Activated naive CD8-positive, alpha-beta T cell (primary cell): ENCODE results near the gene CA10.

ENCODE experiments used
- H3K27ac Mint-ChIP-seq: one replicate; pipeline ENCODE4 v1.8.0; 2021; ENCODE audit warnings: mixed read lengths
- H3K27me3 Mint-ChIP-seq: one replicate; pipeline ENCODE4 v1.8.0; 2021; ENCODE audit warnings: mixed read lengths
- H3K36me3 Mint-ChIP-seq: one replicate; pipeline ENCODE4 v1.8.0; 2021; ENCODE audit warnings: mixed read lengths
- H3K4me1 Mint-ChIP-seq: one replicate; pipeline ENCODE4 v1.8.0; 2021; ENCODE audit warnings: low read depth, mixed read lengths
- H3K4me3 Mint-ChIP-seq: one replicate; pipeline ENCODE4 v1.8.0; 2021; ENCODE audit warnings: mild to moderate bottlenecking, mixed read lengths
- H3K9me3 Mint-ChIP-seq: one replicate; pipeline ENCODE4 v1.8.0; 2021; ENCODE audit warnings: low read depth, mixed read lengths

CA10 gene

DNA sequence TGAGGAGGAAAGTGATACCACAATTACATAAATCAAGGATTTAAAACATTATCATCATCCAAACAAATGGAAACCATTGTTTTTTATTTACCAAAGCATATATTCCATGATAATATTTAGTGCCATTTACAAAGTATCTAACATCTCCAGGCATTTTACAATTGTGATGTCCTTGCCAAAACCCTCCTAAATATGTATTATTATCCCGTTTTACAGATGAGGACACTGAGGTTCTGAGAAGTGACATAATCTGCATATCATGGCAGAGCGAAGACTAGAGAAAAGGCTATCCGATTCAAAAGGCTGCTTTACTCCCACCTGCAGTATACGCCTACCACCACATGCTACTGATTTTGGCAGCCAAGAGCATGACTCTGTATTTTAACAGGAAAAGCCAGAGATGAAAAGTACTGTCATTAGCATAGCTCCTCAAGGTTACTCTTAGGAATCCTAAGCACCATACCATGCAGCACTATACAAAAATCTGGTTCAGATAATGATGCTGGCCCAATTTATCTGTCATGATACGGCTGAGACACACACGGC lies 301.4 kb downstream of the CA10 start:
- Mint-ChIP-seq H3K27ac (no peak overlapping the region), H3K36me3 (no peaks in the 10 kb centered on the region), H3K4me3 (no peak overlapping the region), H3K4me1 (no peaks in the 10 kb centered on the region), H3K9me3 (no peaks in the 10 kb centered on the region), H3K27me3 (peaks cover 3% of the 10 kb centered on the region)

DNA sequence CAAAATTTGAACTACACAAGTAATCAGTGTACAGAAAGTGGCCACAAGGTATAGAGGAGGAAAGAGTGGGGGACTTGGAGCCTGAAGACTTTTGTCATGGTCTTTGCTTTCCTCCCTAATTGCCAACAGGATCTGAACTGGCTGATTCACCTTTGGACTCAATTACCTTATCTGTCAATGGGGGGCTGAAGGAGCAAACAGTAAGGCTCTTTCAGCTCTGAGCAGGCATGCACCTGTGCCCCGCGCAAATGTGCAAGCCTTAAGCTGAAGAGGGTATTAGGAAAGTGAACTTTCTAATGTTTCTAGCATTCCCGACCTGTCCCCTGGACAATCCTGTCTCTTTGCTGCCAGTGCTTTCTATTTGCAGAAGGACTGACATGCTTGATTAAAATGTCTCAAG lies 302.7 kb downstream of the CA10 start:
- Mint-ChIP-seq H3K27me3 (peaks cover 8% of the 10 kb centered on the region), H3K9me3 (no peaks in the 10 kb centered on the region), H3K27ac (no peak overlapping the region), H3K4me1 (no peaks in the 10 kb centered on the region), H3K36me3 (no peaks in the 10 kb centered on the region), H3K4me3 (no peak overlapping the region)

DNA sequence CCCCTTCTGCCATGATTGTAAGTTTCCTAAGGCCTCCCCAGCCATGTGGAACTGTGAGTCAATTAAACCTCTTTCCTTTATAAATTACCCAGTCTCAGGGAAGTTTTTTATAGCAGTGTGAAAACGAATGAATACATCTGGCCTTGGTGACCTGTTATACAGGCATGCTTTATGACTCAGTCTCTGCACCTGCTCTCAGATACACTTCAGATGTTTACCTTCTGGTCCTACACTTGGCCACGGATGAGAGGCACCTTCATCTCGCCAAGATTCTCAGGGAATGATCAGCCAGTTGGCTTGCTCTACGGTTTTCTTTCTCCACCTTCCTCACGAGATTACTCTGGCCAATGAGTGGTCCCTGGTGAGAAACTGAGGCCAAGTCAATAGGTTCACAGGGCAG lies 304.7 kb downstream of the CA10 start:
- H3K9me3 Mint-ChIP-seq = no peaks in the 10 kb centered on the region
- no peak overlapping the region for H3K27ac Mint-ChIP-seq
- no peaks in the 10 kb centered on the region for H3K4me1 Mint-ChIP-seq
- no peaks in the 10 kb centered on the region for H3K36me3 Mint-ChIP-seq
- H3K27me3 Mint-ChIP-seq = peaks cover 7% of the 10 kb centered on the region
- no peak overlapping the region for H3K4me3 Mint-ChIP-seq

DNA sequence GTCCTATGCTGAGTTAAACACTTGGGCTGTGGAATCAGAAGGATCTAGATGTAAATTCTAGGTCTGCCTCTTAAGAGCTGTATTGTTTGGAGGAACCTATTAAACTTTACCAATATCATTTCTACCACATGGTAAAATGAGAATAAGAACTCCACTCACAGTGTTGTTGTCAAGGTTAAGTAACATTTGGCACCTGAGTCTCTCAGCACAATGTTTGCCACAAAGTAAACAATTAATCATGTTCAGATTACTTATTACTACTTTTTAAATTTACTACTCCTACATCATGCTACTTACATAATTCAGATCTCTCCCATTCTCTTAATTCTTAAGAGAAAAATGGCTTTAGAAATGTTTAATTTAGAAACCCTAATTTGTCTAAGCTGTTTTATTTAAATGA lies 305.9 kb downstream of the CA10 start:
- H3K4me1 Mint-ChIP-seq = no peaks in the 10 kb centered on the region
- H3K27me3 Mint-ChIP-seq = peaks cover 11% of the 10 kb centered on the region
- H3K4me3 Mint-ChIP-seq = no peak overlapping the region
- H3K9me3 Mint-ChIP-seq = no peaks in the 10 kb centered on the region
- no peak overlapping the region for H3K27ac Mint-ChIP-seq
- H3K36me3 Mint-ChIP-seq = no peaks in the 10 kb centered on the region

DNA sequence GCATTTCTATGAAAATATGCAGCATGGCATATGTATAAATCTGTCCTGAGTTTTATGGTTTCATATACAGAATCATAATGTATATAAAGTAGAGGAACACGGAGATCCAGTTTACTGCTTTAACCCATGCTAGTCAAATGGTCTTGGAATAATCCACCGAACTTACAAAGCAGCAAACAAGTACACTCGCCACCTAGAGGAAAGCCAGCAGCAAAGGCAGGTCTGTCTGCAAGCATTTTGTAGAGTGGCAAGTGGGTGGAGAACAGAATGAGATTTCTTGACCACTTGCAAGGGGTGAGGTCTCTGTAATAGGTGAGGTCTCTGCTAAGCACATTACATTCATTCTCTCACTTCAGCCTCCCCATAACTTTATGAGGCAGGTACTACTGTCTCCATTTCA lies 308.3 kb downstream of the CA10 start:
- Mint-ChIP-seq H3K4me3 (no peak overlapping the region), H3K27me3 (peaks cover 16% of the 10 kb centered on the region), H3K9me3 (no peaks in the 10 kb centered on the region), H3K27ac (no peak overlapping the region), H3K4me1 (no peaks in the 10 kb centered on the region), H3K36me3 (no peaks in the 10 kb centered on the region)

DNA sequence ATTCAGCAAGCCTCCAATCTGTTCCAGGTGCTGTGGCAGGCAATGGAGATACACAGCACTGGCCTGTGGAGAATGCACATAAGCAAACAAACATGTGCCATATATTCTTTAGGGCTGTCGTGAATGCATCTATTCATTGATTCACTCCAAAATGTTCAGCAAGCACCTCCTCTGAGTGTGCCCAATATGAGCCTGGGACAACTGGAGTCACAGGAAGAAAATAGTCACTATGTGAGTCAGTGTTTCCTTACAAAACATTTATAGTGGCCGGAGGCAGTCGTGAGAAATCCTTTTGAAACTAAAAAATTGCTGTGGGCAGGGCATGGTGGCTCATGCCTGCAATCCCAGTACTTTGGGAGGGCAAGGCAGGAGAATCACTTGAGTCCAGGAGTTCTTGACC lies 310.1 kb downstream of the CA10 start:
- H3K4me3 Mint-ChIP-seq = no peak overlapping the region
- peaks cover 16% of the 10 kb centered on the region for H3K27me3 Mint-ChIP-seq
- H3K9me3 Mint-ChIP-seq = no peaks in the 10 kb centered on the region
- H3K4me1 Mint-ChIP-seq = no peaks in the 10 kb centered on the region
- H3K27ac Mint-ChIP-seq = no peak overlapping the region
- H3K36me3 Mint-ChIP-seq = no peaks in the 10 kb centered on the region

DNA sequence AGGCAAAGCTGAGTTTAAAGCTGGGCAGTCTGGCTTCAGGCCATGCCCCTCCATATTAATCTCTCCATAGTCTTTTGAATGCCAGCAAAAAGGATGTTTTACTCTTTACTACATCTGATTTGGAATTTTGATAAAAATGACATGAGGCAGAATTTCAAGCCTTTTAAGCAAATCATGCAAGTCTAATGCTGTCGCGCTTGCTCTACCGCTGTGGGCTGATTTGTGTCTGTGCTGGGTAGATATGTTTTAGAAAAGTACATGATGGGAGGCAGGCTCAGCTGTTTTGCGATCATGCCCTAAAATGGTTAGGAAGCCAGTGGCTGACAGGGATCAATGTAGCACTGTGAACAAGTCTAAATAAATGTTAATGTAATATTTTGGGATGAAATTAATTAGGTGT lies 311.9 kb downstream of the CA10 start:
- no peaks in the 10 kb centered on the region for H3K36me3 Mint-ChIP-seq
- H3K27ac Mint-ChIP-seq = no peak overlapping the region
- no peaks in the 10 kb centered on the region for H3K4me1 Mint-ChIP-seq
- H3K9me3 Mint-ChIP-seq = no peaks in the 10 kb centered on the region
- H3K27me3 Mint-ChIP-seq = peaks cover 12% of the 10 kb centered on the region
- H3K4me3 Mint-ChIP-seq = no peak overlapping the region

DNA sequence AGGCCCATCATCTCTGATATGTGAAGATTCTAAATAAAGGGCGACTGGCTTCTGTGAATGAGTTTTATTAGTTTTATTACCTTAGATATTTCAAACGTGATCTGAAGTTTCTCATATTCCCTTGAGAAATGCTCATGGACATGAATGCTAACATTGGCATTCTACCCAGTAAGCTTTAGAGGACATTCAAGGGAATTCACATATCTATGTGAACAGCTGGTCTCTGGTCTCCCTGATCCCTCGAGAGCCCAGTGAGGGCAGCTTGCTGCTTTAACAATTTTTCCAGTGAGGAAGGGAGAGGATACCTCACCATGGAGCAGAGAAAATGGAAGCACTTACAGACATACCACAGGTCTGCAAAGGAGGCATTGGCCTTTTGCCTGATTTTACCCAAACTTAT lies 312.7 kb downstream of the CA10 start:
- Mint-ChIP-seq H3K9me3 (no peaks in the 10 kb centered on the region), H3K36me3 (no peaks in the 10 kb centered on the region), H3K4me1 (no peaks in the 10 kb centered on the region), H3K4me3 (no peak overlapping the region), H3K27me3 (peaks cover 12% of the 10 kb centered on the region), H3K27ac (no peak overlapping the region)

DNA sequence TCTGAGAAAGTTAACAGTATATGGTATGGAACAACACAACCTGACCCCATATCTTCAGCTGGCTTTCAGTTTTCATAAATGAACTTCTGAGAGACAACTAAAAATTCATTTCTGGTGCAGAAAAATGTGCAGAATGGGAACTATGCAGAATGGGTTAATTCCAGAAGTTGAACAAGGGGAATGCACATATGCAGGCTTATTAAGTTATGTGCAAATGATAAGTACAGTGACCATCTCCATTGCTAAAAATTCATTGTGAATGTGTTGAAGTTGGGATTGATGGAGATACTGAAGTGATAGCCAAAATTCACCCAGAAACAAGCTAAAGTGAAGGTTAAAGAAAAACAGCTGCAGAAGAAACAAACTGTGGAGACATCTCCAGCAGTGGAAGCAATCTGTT lies 315.8 kb downstream of the CA10 start:
- Mint-ChIP-seq H3K4me1 (no peaks in the 10 kb centered on the region), H3K27me3 (peaks cover 8% of the 10 kb centered on the region), H3K27ac (no peak overlapping the region), H3K4me3 (no peak overlapping the region), H3K36me3 (no peaks in the 10 kb centered on the region), H3K9me3 (no peaks in the 10 kb centered on the region)

DNA sequence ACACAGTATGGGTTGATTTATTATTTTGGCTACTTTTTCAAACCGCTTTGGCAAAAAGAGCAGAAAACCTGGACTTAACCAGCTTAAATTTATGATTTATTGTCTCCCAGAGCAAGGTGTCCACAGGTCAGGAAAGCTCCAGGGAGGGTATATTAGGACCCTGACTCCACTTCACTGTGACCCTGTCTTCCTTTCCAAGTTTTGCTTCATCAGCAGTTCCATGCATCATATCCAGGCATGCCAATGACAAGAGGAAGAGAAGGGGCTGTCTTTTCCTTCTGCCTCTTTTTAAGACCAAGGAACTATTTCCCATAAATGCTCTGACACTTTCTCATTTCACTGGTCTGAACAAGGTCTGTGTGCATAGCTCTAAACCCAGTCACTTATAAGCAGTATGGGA lies 316.8 kb downstream of the CA10 start:
- Mint-ChIP-seq H3K4me1 (no peaks in the 10 kb centered on the region), H3K4me3 (no peak overlapping the region), H3K27ac (no peak overlapping the region), H3K36me3 (no peaks in the 10 kb centered on the region), H3K27me3 (peaks cover 8% of the 10 kb centered on the region), H3K9me3 (no peaks in the 10 kb centered on the region)

DNA sequence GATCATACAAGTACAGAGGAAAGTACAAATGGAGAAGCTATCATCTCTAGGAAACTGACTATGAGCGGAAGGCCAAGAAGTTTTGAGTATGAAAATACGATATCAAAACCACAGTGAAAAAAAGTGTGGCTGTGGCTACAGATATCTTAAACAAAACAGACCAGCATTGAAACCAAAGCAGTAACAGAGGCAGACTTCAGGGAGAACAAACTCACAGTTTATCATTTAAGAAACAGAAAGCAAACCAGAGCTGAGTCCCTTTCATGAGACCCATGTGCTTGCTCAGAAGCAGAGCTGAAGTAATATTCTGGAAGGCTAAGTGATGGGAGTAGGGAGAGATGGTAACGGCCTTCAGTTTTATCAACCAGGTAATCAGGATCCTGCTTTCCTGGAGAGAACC lies 317.8 kb downstream of the CA10 start:
- no peak overlapping the region for H3K4me3 Mint-ChIP-seq
- no peak overlapping the region for H3K27ac Mint-ChIP-seq
- peaks cover 3% of the 10 kb centered on the region for H3K27me3 Mint-ChIP-seq
- no peaks in the 10 kb centered on the region for H3K4me1 Mint-ChIP-seq
- H3K36me3 Mint-ChIP-seq = no peaks in the 10 kb centered on the region
- no peaks in the 10 kb centered on the region for H3K9me3 Mint-ChIP-seq

DNA sequence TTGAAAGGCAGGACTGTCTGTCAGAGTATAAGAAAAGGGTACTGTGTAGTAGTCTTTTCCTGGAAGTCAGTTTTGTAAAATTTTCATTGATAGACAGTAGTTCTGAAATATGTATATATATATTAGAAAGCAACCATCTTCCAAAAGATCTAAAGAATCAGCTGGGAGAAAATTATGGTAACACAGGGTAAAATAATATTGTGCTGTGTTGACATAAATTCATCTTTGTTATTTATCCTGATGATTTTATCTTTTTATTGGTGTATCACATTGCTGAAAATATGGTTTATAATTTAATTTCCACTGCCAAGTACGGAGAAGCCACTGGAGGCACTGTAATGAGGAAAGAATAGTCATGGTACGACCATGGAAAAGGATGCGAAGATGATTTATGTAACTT lies 324.9 kb downstream of the CA10 start:
- H3K4me3 Mint-ChIP-seq = no peak overlapping the region
- H3K27ac Mint-ChIP-seq = no peak overlapping the region
- no peaks in the 10 kb centered on the region for H3K9me3 Mint-ChIP-seq
- H3K27me3 Mint-ChIP-seq = peaks cover 3% of the 10 kb centered on the region
- H3K36me3 Mint-ChIP-seq = no peaks in the 10 kb centered on the region
- no peaks in the 10 kb centered on the region for H3K4me1 Mint-ChIP-seq

DNA sequence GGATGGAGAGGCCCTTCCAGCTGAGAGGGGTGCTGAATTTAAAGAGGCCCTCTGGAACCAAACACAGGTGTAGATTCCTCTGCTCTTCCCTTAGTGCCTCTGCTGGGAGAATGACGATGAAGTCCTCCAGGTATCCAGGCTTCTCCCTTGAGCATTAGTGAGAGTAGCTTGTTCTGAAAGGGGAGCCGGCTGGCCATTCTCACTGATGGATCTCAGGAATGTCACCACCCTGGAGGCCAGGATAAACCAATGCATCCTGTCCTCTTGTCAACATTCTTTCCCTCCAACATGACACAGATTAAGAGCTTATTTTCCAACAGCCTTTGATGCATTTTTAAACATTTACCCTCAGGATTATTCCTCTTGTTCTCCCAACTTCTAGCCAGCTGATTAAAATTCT lies 325.5 kb downstream of the CA10 start:
- no peak overlapping the region for H3K27ac Mint-ChIP-seq
- peaks cover 7% of the 10 kb centered on the region for H3K27me3 Mint-ChIP-seq
- no peaks in the 10 kb centered on the region for H3K9me3 Mint-ChIP-seq
- H3K4me1 Mint-ChIP-seq = no peaks in the 10 kb centered on the region
- no peak overlapping the region for H3K4me3 Mint-ChIP-seq
- H3K36me3 Mint-ChIP-seq = no peaks in the 10 kb centered on the region

DNA sequence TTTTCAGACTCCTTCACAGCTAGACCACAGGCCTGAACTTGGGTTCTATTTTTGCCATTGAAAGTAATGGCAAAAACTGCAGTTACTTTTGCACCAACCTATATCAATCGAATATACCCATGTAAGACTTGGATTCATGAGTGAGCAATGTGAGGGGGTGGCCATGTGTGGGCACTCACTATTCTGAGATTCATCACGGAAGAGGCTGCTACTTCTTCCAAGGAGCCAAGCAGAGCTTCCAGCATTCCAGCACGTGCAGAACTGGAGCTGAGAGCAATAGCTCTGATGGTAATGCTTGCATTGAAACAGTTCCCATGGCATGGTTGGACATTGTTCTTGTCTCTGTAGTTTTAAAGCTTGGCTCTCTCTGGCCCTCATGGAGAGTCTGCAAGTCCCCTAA lies 327.6 kb downstream of the CA10 start:
- no peaks in the 10 kb centered on the region for H3K9me3 Mint-ChIP-seq

DNA sequence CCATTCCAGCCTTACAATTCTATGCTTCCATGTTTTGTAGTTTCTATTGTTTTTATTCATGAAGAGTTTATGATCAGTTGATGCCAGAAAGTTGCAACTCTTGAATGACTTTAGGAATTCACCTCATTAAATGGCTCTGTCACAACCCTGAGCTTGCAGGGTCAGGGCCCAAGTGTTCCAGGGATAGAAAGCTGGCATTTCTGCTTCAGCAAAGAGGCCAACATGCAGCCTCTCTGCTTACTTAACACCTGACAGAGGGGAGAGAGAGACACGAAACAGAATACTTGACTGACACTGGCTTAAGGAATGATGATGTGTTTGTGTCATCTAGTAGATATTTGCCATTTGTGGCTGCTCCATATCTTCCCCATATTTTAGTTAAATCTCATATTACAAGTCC lies 328.1 kb downstream of the CA10 start:
- Mint-ChIP-seq H3K9me3 (no peaks in the 10 kb centered on the region), H3K4me1 (no peaks in the 10 kb centered on the region), H3K4me3 (no peak overlapping the region), H3K36me3 (no peaks in the 10 kb centered on the region), H3K27me3 (peaks cover 5% of the 10 kb centered on the region), H3K27ac (no peak overlapping the region)

More for the DNA sequence above, 327.6 kb downstream of the CA10 start:
- Mint-ChIP-seq H3K27ac (no peak overlapping the region), H3K36me3 (no peaks in the 10 kb centered on the region), H3K4me3 (no peak overlapping the region), H3K27me3 (peaks cover 7% of the 10 kb centered on the region), H3K4me1 (no peaks in the 10 kb centered on the region)

DNA sequence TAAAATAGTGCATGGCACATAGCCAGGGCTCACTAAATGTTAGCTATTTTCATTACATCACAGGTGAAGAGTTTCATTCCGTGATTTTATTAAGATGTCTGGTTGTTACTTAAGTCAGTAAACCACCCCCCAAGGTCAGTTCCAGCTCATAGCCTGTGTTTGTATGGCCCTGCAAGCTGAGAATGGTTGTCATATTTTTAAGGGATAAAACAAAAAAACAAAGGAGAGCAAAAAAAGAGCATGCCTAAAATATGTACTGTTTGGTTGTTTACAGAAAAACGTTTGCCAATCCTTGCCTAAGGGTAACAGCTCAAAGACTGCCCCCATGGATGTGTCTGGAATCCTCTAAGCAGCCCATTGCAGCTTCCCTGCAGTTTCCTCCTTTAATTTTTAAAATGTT lies 329.6 kb downstream of the CA10 start:
- Mint-ChIP-seq H3K9me3 (no peaks in the 10 kb centered on the region), H3K36me3 (no peaks in the 10 kb centered on the region), H3K27ac (no peak overlapping the region), H3K4me3 (no peak overlapping the region), H3K27me3 (peaks cover 4% of the 10 kb centered on the region), H3K4me1 (no peaks in the 10 kb centered on the region)
